HG03469 (cell line): Measurements from ENCODE around the gene RERE.
"Not testable (repeated sequence)": the region's sequence is repeated elsewhere in the genome, so short reads cannot be mapped to it uniquely, and the experiment has no call there.

Experiments used
- ATAC-seq: cut with Tn5 transposase; IDR thresholded peaks from one replicate; pipeline ENCODE4 v1.9.1; 2021; ENCODE audit warnings: mild to moderate bottlenecking, moderate library complexity, moderate number of reproducible peaks; ENCODE audit not compliant: unreplicated experiment

Gene RERE

DNA sequence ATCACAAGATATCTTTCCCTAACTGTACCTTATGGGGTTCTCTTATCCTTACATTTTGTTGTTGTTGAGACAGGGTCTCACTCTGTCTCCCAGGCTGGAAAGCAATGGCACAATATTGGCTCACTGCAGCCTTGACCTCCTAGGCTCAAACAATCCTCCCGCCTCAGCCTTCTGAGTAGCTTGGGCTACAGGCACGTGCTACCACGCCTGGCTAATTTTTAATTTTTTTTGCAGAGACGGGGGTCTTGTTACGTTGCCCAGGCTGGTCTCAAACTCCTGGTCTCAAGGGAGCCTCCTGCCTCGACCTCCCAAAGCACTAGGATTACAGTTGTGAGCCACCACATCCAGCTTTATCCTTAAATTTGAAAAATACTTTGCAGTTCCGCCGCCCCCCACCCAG lies 10.4 kb downstream of the RERE start:
- ATAC-seq = no peak

GRCh38 chr1:8800416-8800815 lies 17.0 kb downstream of the RERE start:
- no peak for ATAC-seq

DNA sequence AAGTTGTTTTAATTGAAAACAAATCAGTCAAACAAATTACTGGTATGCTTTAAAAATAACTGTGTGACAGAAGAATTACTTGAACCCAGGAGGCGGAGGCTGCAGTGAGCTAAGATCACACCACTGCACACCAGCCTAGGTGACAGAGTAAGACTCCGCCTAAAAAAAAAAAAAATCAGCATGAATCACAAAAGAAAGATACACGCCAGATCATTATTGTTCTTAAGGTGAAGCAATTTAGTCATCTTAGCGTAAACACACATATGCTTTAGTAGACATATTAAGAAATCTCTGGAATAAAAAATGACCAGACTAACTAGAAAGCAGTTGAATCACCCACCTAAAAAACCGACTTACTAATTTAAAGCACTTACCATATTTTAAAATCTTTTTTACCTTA lies 20.2 kb downstream of the RERE start:
- no peak for ATAC-seq

- ATAC-seq = no peak
Measured at GRCh38 chr1:8796812-8797211, 20.6 kb downstream of the RERE start.

GRCh38 chr1:8794605-8795004 lies 22.8 kb downstream of the RERE start:
- ATAC-seq = no peak

DNA sequence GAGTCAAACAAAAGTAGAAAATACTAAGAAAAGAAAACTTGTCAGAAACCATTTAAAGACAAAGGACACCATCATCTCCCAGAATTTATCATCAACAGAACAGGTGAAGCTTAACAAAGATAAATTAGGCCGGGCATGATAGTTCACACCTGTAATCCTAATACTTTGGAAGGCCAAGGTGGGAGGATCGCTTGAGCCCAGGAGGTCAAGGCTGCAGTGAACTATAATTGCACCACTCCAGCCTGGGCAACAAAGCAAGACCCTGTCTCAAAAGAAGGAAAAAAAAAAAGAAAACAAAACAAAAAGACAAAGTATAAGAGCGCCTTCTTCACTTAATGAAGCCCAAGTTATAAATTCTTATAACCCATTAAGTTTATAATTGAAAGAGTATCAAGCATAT lies 25.6 kb downstream of the RERE start:
- ATAC-seq = no peak

DNA sequence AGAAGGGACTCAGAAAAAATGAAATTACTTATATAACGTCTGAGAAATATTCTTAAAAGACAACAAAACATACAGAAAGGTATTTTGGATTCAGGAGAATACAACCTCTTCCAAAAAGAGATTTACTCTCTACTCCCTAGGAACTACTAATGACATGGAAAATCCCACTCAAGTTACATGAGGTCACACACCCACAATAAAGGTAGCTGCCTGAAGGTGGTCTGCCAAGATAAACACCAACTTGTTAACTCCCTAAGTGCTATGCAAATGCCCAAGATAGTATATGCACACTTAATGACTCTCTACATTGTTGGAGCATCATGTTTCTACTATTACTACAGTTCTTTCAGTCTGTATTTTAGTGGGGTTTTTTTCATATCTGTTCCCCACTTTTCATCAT lies 26.5 kb downstream of the RERE start:
- no peak for ATAC-seq

- ATAC-seq = no peak
Measured at GRCh38 chr1:8790478-8790877, 27.0 kb downstream of the RERE start.

GRCh38 chr1:8789314-8790214 lies 27.9 kb downstream of the RERE start:
- ATAC-seq = no peak

GRCh38 chr1:8787218-8787617 lies 30.2 kb downstream of the RERE start:
- ATAC-seq = no peak

- ATAC-seq = not testable (repeated sequence)
Measured at GRCh38 chr1:8786204-8786603, 31.2 kb downstream of the RERE start.

DNA sequence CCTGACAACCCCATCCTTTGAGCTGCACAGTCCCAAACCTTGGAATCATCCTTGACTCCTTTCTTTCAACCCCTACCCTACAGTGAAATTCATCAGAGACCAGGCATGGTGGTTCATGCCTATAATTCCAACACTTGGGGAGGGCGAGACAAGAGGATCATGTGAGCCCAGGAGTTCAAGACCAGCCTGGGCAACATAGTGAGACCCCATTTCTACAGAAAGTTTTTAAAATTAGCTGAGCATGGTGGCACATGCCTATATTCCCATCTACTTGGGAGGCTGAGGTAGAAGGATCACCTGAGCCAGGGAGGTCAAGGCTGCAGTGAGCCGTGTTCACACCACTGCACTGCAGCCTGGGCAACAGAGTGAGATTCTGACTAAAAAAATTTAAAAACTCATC lies 34.5 kb downstream of the RERE start:
- no peak for ATAC-seq

- no peak for ATAC-seq
Measured at GRCh38 chr1:8782001-8782620, 35.3 kb downstream of the RERE start.

DNA sequence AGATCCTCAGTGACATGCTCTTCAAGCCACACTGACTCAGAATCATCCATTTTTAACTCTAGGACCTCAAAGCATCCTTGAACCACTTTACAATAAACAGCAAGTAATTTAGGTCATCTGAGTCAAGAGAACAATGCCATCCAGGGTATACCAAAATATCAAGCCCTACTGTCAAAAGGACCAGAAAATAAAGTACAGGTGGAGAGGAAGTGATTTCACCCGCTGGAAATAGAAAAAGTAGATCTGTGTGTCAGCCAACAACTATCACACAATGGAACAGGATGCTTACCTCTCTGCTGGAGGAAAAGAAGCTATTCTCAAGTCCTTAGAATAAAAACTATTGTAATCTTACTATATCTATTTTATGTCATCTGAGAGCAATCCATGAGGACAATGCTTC lies 37.0 kb downstream of the RERE start:
- no peak for ATAC-seq

DNA sequence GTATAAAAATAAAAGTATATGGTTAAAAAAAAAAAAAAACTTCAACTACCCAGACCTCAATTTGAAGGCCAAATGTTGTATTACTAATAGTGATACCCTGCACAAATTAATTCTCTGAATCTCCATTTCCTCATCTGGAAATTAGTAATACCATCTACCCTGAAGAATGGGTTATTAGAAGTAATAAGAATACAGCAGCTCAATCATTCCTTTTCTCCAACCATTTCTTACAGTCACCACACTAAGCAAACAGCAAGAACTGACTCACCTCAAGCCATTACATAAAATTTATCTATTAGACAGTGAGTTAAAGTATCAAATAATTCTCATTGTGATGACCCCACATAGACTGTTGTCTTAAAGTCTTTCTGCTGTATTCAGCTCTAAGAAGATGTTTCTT lies 39.6 kb downstream of the RERE start:
- no peak for ATAC-seq

- ATAC-seq = no peak
Measured at GRCh38 chr1:8776104-8776503, 41.3 kb downstream of the RERE start.

DNA sequence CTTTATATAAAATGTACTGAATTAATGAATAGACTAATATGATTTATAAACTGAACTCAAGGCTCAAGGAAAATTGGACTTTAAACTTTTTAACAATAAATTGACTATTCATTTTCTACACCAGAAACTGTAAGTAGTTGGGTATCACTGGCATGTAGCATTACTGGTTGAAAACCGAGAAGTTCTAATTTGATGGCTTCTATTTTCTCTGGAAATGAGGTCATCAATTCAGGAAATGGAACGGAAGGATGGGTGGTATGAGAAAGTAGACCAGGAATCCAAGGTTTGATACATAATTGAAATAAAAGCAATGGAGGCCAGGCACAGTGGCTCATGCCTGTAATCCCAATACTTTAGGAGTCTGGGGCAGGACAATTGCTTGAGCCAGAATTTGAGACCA lies 50.4 kb downstream of the RERE start:
- ATAC-seq = no peak

GRCh38 chr1:8765198-8765597 lies 52.2 kb downstream of the RERE start:
- ATAC-seq = no peak

- no peak for ATAC-seq
Measured at GRCh38 chr1:8764293-8764937, 53.0 kb downstream of the RERE start.

GRCh38 chr1:8763888-8764287 lies 53.6 kb downstream of the RERE start:
- ATAC-seq = no peak

- no peak for ATAC-seq
Measured at GRCh38 chr1:8754993-8755392, 62.4 kb downstream of the RERE start.

GRCh38 chr1:8754247-8754650 lies 63.2 kb downstream of the RERE start:
- ATAC-seq = no peak
